ENCODE results near the gene KIF1C. TPM values are rescaled to one million over a fixed set of nuclear protein-coding genes. Genes with fewer than 3 reads are reported as not detected.

The KIF1C gene
- total RNA-seq, 4 donors from 2014 or later, result 327 to 543 (median 393) TPM

- intact Hi-C loops (cut with DNase I; ENCODE audit: low total_unique reads), result loop anchor here (5.0 kb wide), 1 partner anchor 1033 kb away; the partner anchor contains the start of gene P2RX1
- H3K36me3 ChIP-seq, result peaks cover 0 to 17% of the 10 kb centered on the region in 2 donors
- no peaks in the 10 kb centered on the region for H3K9me3 ChIP-seq
- H3K4me1 ChIP-seq, result peaks cover 61 to 65% of the 10 kb centered on the region in 2 donors
- DNase-seq, result peak in 1 of 2 donors; percentile 71
- H3K27me3 ChIP-seq, result no peaks in the 10 kb centered on the region
- peak overlapping the region; percentile 85 to 99 (median 96) for H3K4me3 ChIP-seq
- in situ Hi-C loops (cut with MboI; ENCODE audit: low sequenced_read_pairs in 4 of 4), result no loop called here
- peak in 1 of 2 donors; percentile 12 for ATAC-seq
- TF ChIP-seq CTCF (IDR thresholded peaks at IDR 0.05 in 4 of 5, conservative IDR thresholded peaks at IDR 0.05 in 1 of 5) (no peak), POLR2A (IDR thresholded peaks at IDR 0.05) (peak; percentile 69 to 72)
- H3K27ac ChIP-seq, result peak overlapping the region; percentile 96 to 100 (median 98)
These were observed 47.5 kb upstream of the KIF1C start for GRCh38 chr17:4950075-4950745.

GRCh38 chr17:4950746-4951204 lies 47.0 kb upstream of the KIF1C start, which contains the start of gene ENO3:
TSS of gene ENO3 (plus strand) at chr17:4951119. CDS start at chr17:4951830, 711 bp downstream.
- H3K27me3 ChIP-seq, result no peaks in the 10 kb centered on the region
- DNase-seq (peak in 1 of 2 donors; percentile 81), ATAC-seq (peak in 1 of 2 donors; percentile 18)
- H3K4me3 ChIP-seq, result peak within 1 kb of the TSS; percentile 85 to 99 (median 96)
- TF ChIP-seq POLR2A (IDR thresholded peaks at IDR 0.05) (peak in 1 of 2 donors; percentile 58), CTCF (IDR thresholded peaks at IDR 0.05 in 4 of 5, conservative IDR thresholded peaks at IDR 0.05 in 1 of 5) (no peak)
- H3K4me1 ChIP-seq, result peaks cover 55 to 65% of the 10 kb centered on the region in 2 donors
- peaks cover 0 to 17% of the 10 kb centered on the region in 2 donors for H3K36me3 ChIP-seq
- in situ Hi-C loops (cut with MboI; ENCODE audit: low sequenced_read_pairs in 4 of 4) (no loop called here), intact Hi-C loops (cut with DNase I; ENCODE audit: low total_unique reads) (loop anchor here (5.0 kb wide), 1 partner anchor 1033 kb away; the partner anchor contains the start of gene P2RX1)
- H3K9me3 ChIP-seq, result no peaks in the 10 kb centered on the region
- H3K27ac ChIP-seq, result peak within 1 kb of the TSS; percentile 96 to 100 (median 98)

- in situ Hi-C loops (cut with MboI; ENCODE audit: low sequenced_read_pairs in 4 of 4), result no loop called here
- peaks cover 48 to 64% of the 10 kb centered on the region in 2 donors for H3K4me1 ChIP-seq
- peak; percentile 68 to 92 for DNase-seq
These were observed 46.3 kb upstream of the KIF1C start for GRCh38 chr17:4951486-4951885.

GRCh38 chr17:4953451-4953961 lies 44.2 kb upstream of the KIF1C start:
- Histone ChIP-seq H3K27ac (peak overlapping the region; percentile 96 to 100 (median 98)), H3K27me3 (no peaks in the 10 kb centered on the region), H3K9me3 (no peaks in the 10 kb centered on the region), H3K4me1 (peaks cover 48 to 63% of the 10 kb centered on the region in 2 donors), H3K4me3 (peak overlapping the region in 2 of 4 donors; percentile 96 to 99), H3K36me3 (peaks cover 0 to 8% of the 10 kb centered on the region in 2 donors)
- in situ Hi-C loops (cut with MboI; ENCODE audit: low sequenced_read_pairs in 4 of 4) (no loop called here), intact Hi-C loops (cut with DNase I; ENCODE audit: low total_unique reads) (loop anchor here (5.0 kb wide), 1 partner anchor 1036 kb away; the partner anchor contains the start of gene P2RX1)
- TF ChIP-seq CTCF (IDR thresholded peaks at IDR 0.05 in 4 of 5, conservative IDR thresholded peaks at IDR 0.05 in 1 of 5) (no peak), POLR2A (IDR thresholded peaks at IDR 0.05) (no peak)
- no peak for DNase-seq
- ATAC-seq, result no peak

More at GRCh38 chr17:4951486-4951885, 46.3 kb upstream of the KIF1C start:
- ATAC-seq, result peak; percentile 45 to 59
- H3K9me3 ChIP-seq, result no peaks in the 10 kb centered on the region
- H3K4me3 ChIP-seq, result peak overlapping the region; percentile 85 to 99 (median 96)
- peak; percentile 36 to 44 for TF ChIP-seq POLR2A (IDR thresholded peaks at IDR 0.05)
- TF ChIP-seq CTCF (IDR thresholded peaks at IDR 0.05 in 4 of 5, conservative IDR thresholded peaks at IDR 0.05 in 1 of 5), result no peak
- peaks cover 0 to 13% of the 10 kb centered on the region in 2 donors for H3K36me3 ChIP-seq
- no peaks in the 10 kb centered on the region for H3K27me3 ChIP-seq
- peak overlapping the region; percentile 96 to 100 (median 98) for H3K27ac ChIP-seq
- intact Hi-C loops (cut with DNase I; ENCODE audit: low total_unique reads), result loop anchor here (5.0 kb wide), 1 partner anchor 1034 kb away; the partner anchor contains the start of gene P2RX1

Measured in gastrocnemius medialis (tissue), 4 donors.